ENCODE measurements around the gene BCOR. TPM values are rescaled to one million over a fixed set of nuclear protein-coding genes. Genes with fewer than 3 reads are reported as not detected.
A peak's percentile ranks its signal among the peaks of the same experiment; 100 is the strongest.

The BCOR gene
- total and polyA plus RNA-seq, 2 experiments from 2014 or later = 30.0 to 90.5 TPM

GRCh38 chrX:40104630-40104984, 6.8 kb upstream of the BCOR start:
- H3K27ac ChIP-seq = peak overlapping the region; percentile 82
- H3K9me3 ChIP-seq (ENCODE audit: low read depth) = no peaks in the 10 kb centered on the region
- H3K36me3 ChIP-seq = no peaks in the 10 kb centered on the region
- no peak for TF ChIP-seq CTCF (IDR thresholded peaks at IDR 0.05; ENCODE audit: low read depth, low read length)
- no peaks in the 10 kb centered on the region for H3K27me3 ChIP-seq
- DNase-seq (ENCODE audit: low read depth in 1 of 2, low spot score in 1 of 2) = peak; percentile 68 to 79
- peaks cover 57% of the 10 kb centered on the region for H3K4me1 ChIP-seq (ENCODE audit: low read depth)
- peak overlapping the region; percentile 41 for H3K4me3 ChIP-seq

GRCh38 chrX:40103565-40104323, 6.0 kb upstream of the BCOR start:
- no peaks in the 10 kb centered on the region for H3K27me3 ChIP-seq
- no peaks in the 10 kb centered on the region for H3K9me3 ChIP-seq (ENCODE audit: low read depth)
- peaks cover 61% of the 10 kb centered on the region for H3K4me1 ChIP-seq (ENCODE audit: low read depth)
- DNase-seq (ENCODE audit: low read depth in 1 of 2, low spot score in 1 of 2) = no peak
- no peaks in the 10 kb centered on the region for H3K36me3 ChIP-seq
- peak overlapping the region; percentile 41 for H3K4me3 ChIP-seq
- H3K27ac ChIP-seq = no peak overlapping the region
- no peak for TF ChIP-seq CTCF (IDR thresholded peaks at IDR 0.05; ENCODE audit: low read depth, low read length)

- TF ChIP-seq CTCF (IDR thresholded peaks at IDR 0.05; ENCODE audit: low read depth, low read length) = no peak
- DNase-seq (ENCODE audit: low read depth in 1 of 2, low spot score in 1 of 2) = peak in 1 of 2 donors; percentile 61
- no peak overlapping the region for H3K27ac ChIP-seq
- no peaks in the 10 kb centered on the region for H3K9me3 ChIP-seq (ENCODE audit: low read depth)
- H3K36me3 ChIP-seq = no peaks in the 10 kb centered on the region
- H3K4me3 ChIP-seq = peak overlapping the region; percentile 41
- peaks cover 58% of the 10 kb centered on the region for H3K4me1 ChIP-seq (ENCODE audit: low read depth)
- H3K27me3 ChIP-seq = no peaks in the 10 kb centered on the region
Observed at GRCh38 chrX:40102393-40103381, 4.9 kb upstream of the BCOR start.

- no peaks in the 10 kb centered on the region for H3K27me3 ChIP-seq
- TF ChIP-seq CTCF (IDR thresholded peaks at IDR 0.05; ENCODE audit: low read depth, low read length) = no peak
- no peaks in the 10 kb centered on the region for H3K9me3 ChIP-seq (ENCODE audit: low read depth)
- no peak overlapping the region for H3K4me3 ChIP-seq
- H3K4me1 ChIP-seq (ENCODE audit: low read depth) = peaks cover 47% of the 10 kb centered on the region
- H3K27ac ChIP-seq = no peak overlapping the region
- DNase-seq (ENCODE audit: low read depth in 1 of 2, low spot score in 1 of 2) = no peak
- H3K36me3 ChIP-seq = no peaks in the 10 kb centered on the region
Observed at GRCh38 chrX:40101430-40101802, 3.7 kb upstream of the BCOR start.

GRCh38 chrX:40100537-40101429, 3.0 kb upstream of the BCOR start:
- DNase-seq (ENCODE audit: low read depth in 1 of 2, low spot score in 1 of 2) = no peak
- Histone ChIP-seq H3K27me3 (no peaks in the 10 kb centered on the region), H3K4me1 (ENCODE audit: low read depth) (peaks cover 47% of the 10 kb centered on the region), H3K4me3 (no peak overlapping the region), H3K27ac (no peak overlapping the region), H3K9me3 (ENCODE audit: low read depth) (no peaks in the 10 kb centered on the region), H3K36me3 (no peaks in the 10 kb centered on the region)
- TF ChIP-seq CTCF (IDR thresholded peaks at IDR 0.05; ENCODE audit: low read depth, low read length) = no peak
